HepG2 (cell line): ENCODE results near the gene C14orf119. TPM values are rescaled to one million over a fixed set of nuclear protein-coding genes. Genes with fewer than 3 reads are reported as not detected.

ENCODE experiments used
- ATAC-seq: fragments of 200-7000 bp; cut with Tn5 transposase; 3 replicates; pipeline ENCODE4 v1.9.1; 2020; ENCODE audit warnings: mild to moderate bottlenecking, moderate library complexity
- BruUV-seq: library from RNA; stranded (reverse); fragments of 400-500 nt; replicated peaks from 2 replicates; lab custom pipeline; 2021; lab: Mats Ljungman, UMichigan
- CTCF ChIA-PET: fragments of 300-600 bp; formaldehyde crosslinking; extraction: SDS; loops from one replicate; lab custom pipeline; 2021; ENCODE audit warnings: low total read pairs, inconsistent platforms, low intra/inter-chr PET ratio; lab: Yijun Ruan, JAX
- POLR2A ChIA-PET: fragments of 350-600 bp; sonication (Branson Sonifier 250); formaldehyde crosslinking; loops from one replicate; lab custom pipeline; 2020; ENCODE audit warnings: antibody characterized with exemption, inconsistent platforms; lab: Yijun Ruan, JAX
- DNase-seq: peaks from one replicate; pipeline ENCODE4 v3.0.0-alpha.2; 2015; ENCODE audit warnings: low spot score
- FAIRE-seq: peaks from 3 replicates; lab custom pipeline; 2011; peaks lifted over from hg19 to GRCh38; lab: Jason Lieb, UNC
- H2AFZ ChIP-seq: one replicate; pipeline ENCODE4 v1.6.1; 2011; ENCODE audit warnings: low read length, inconsistent platforms
- H3K27ac ChIP-seq: fragments of 300-600 bp; 3 replicates; pipeline ENCODE4 v1.8.0; 2011; ENCODE audit warnings: mixed run types, mild to moderate bottlenecking, mixed read lengths, low read length, inconsistent platforms; ENCODE audit not compliant: insufficient read depth; ENCODE audit errors: extremely low read length
- H3K27me3 ChIP-seq, 2 experiments: fragments of 200-600 bp in 1 of 2; 2 replicates in 1 of 2; 3 replicates in 1 of 2; pipeline versions ENCODE4 v1.6.0 to v1.8.0; 2011; ENCODE audit warnings: low read length in 2 of 2, mild to moderate bottlenecking in 2 of 2, moderate library complexity in 2 of 2, inconsistent platforms in 1 of 2; ENCODE audit not compliant: insufficient read depth in 2 of 2, control insufficient read depth in 1 of 2
- H3K36me3 ChIP-seq, 2 experiments: fragments of 200-600 bp in 1 of 2; replicated peaks in 1 of 2; 2 replicates in 1 of 2; 3 replicates in 1 of 2; pipeline versions ENCODE4 v1.5.1 to v1.8.0; 2011; ENCODE audit warnings: low read length in 2 of 2, inconsistent platforms in 1 of 2; ENCODE audit not compliant: insufficient read depth in 2 of 2, control insufficient read depth in 1 of 2
- H3K4me1 ChIP-seq: 2 replicates; pipeline ENCODE4 v1.5.1; 2012; ENCODE audit warnings: low read length, inconsistent platforms; ENCODE audit not compliant: insufficient read depth
- H3K4me2 ChIP-seq: 2 replicates; pipeline ENCODE4 v1.6.0; 2011; ENCODE audit warnings: low read depth, low read length, inconsistent platforms
- H3K4me3 ChIP-seq, 3 experiments: fragments of 200-600 bp in 1 of 3; sonication (generic), shearing (Covaris generic) in 1 of 3; replicated peaks in 1 of 3; 2 replicates each; pipeline ENCODE4 v1.5.1; 2011 to 2016; ENCODE audit warnings: low read length in 3 of 3, inconsistent platforms in 2 of 3, low read depth in 2 of 3, mild to moderate bottlenecking in 2 of 3, control low read depth in 1 of 3, mixed read lengths in 1 of 3; ENCODE audit not compliant: insufficient read depth in 1 of 3
- H3K79me2 ChIP-seq: one replicate; pipeline ENCODE4 v1.6.1; 2011; ENCODE audit warnings: low read length, inconsistent platforms; ENCODE audit not compliant: insufficient read depth
- H3K9ac ChIP-seq: 2 replicates; pipeline ENCODE4 v1.6.0; 2011; ENCODE audit warnings: mild to moderate bottlenecking, low read depth, low read length, inconsistent platforms; ENCODE audit not compliant: insufficient read depth
- H3K9me3 ChIP-seq: 2 replicates; pipeline ENCODE4 v1.5.1; 2012; ENCODE audit warnings: mild to moderate bottlenecking, low read length
- H4K20me1 ChIP-seq: 2 replicates; pipeline ENCODE4 v1.6.0; 2011; ENCODE audit warnings: inconsistent platforms, mild to moderate bottlenecking, low read length, moderate library complexity; ENCODE audit not compliant: insufficient read depth
- NFIB ChIP-seq: sonication (generic); formaldehyde crosslinking; IDR thresholded peaks from 2 replicates; pipeline ENCODE4 v1.9.0; 2021; ENCODE audit warnings: missing genetic modification reagents, mild to moderate bottlenecking, borderline replicate concordance
- NR1H2 ChIP-seq: sonication (generic); formaldehyde crosslinking; IDR thresholded peaks from 2 replicates; pipeline ENCODE4 v1.8.1; 2022; ENCODE audit warnings: low read depth, missing genetic modification reagents, borderline replicate concordance
- RBFOX2 ChIP-seq: fragments of 200-400 bp; formaldehyde crosslinking; IDR thresholded peaks from 2 replicates; pipeline ENCODE4 v1.6.1; 2017; ENCODE audit warnings: low read depth, mild to moderate bottlenecking, low read length
- SIX4 ChIP-seq: sonication (generic); formaldehyde crosslinking; IDR thresholded peaks from 2 replicates; pipeline ENCODE4 v1.4.0; 2020; ENCODE audit warnings: missing genetic modification reagents
- TARDBP ChIP-seq: sonication (generic); formaldehyde crosslinking; IDR thresholded peaks from 2 replicates; pipeline ENCODE4 v1.8.0; 2022; ENCODE audit warnings: mild to moderate bottlenecking, missing genetic modification reagents
- ZBTB38 ChIP-seq: sonication (generic); formaldehyde crosslinking; IDR thresholded peaks from 2 replicates; pipeline ENCODE4 v1.5.1; 2020; ENCODE audit warnings: mild to moderate bottlenecking, missing genetic modification reagents
- ZNF441 ChIP-seq: sonication (generic); formaldehyde crosslinking; IDR thresholded peaks from 2 replicates; pipeline ENCODE4 v1.7.0; 2021; ENCODE audit warnings: missing genetic modification reagents, borderline replicate concordance
- ZNF619 ChIP-seq: sonication (generic); formaldehyde crosslinking; IDR thresholded peaks from 2 replicates; pipeline ENCODE4 v1.4.0; 2020; ENCODE audit warnings: mild to moderate bottlenecking, missing genetic modification reagents
- ZSCAN20 ChIP-seq: sonication (generic); formaldehyde crosslinking; IDR thresholded peaks from 2 replicates; pipeline ENCODE4 v1.4.0; 2020; ENCODE audit warnings: missing genetic modification reagents, mild to moderate bottlenecking, borderline replicate concordance
- WGBS: methylation state at CpG from one replicate; pipeline ENCODE4 v1.1.6; 2017; ENCODE audit warnings: low lambda C conversion rate; 5-methylcytosine and 5-hydroxymethylcytosine counted together
- in situ Hi-C: cut with HindIII; loops from 2 replicates; pipeline ENCODE4 v1.10.0; 2017; ENCODE audit warnings: low pct_unique_long_range_greater_than_20kb; ENCODE audit not compliant: extremely low pct_ligation_motif_present
- intact Hi-C: fragments of 100-400 bp; cut with micrococcal nuclease; formaldehyde crosslinking; loops from one replicate; pipeline ENCODE4 v1.10.0; 2022; ENCODE audit not compliant: unreplicated experiment
- polyA plus RNA-seq, 8 experiments: library from polyadenylated mRNA; depleted of rRNA in 3 of 8; stranded (reverse) in 7 of 8; unstranded in 1 of 8; fragments of >200 nt; fragmentation: Illumina TruSeq in 4 of 8; extraction: Trizol in 4 of 8; gene quantifications; 2 replicates each; pipeline versions ENCODE4 v1.2.1 to v1.2.3, GENCODE V29; 2011 to 2016; ENCODE audit warnings: low read depth in 4 of 8, missing spikeins in 1 of 8, mixed read lengths in 1 of 8; ENCODE audit not compliant: insufficient read depth in 1 of 8
- total RNA-seq, 5 experiments: library from RNA; depleted of rRNA; stranded (reverse); fragments of >200 nt; fragmentation: Illumina TruSeq; extraction: Trizol; gene quantifications; 2 replicates each; pipeline ENCODE4 v1.2.3, GENCODE V29; 2016; ENCODE audit warnings: low read depth in 1 of 5
- TF ChIP-seq, protein P1 (sequence below): sonication (generic); formaldehyde crosslinking; IDR thresholded peaks from 2 replicates; pipeline ENCODE4 v1.5.1; 2020; ENCODE audit warnings: mild to moderate bottlenecking, missing genetic modification reagents, moderate library complexity
- TF ChIP-seq, protein P2 (sequence below): sonication (generic); formaldehyde crosslinking; IDR thresholded peaks from 2 replicates; pipeline ENCODE4 v1.4.0; 2020; ENCODE audit warnings: missing genetic modification reagents

The C14orf119 gene
- total and polyA plus RNA-seq, 2 of the 13 experiments (the other 11 are each of a cell fraction or from before 2014, with no cell fraction given), result 117 to 206 TPM

GRCh38 chr14:23115918-23116317, 20.6 kb downstream of the C14orf119 start:
- Histone ChIP-seq H3K27ac (no peak overlapping the region), H3K36me3 (no peaks in the 10 kb centered on the region), H3K4me2 (no peak overlapping the region), H4K20me1 (no peaks in the 10 kb centered on the region), H3K4me3 (no peak overlapping the region), H3K4me1 (peaks cover 47% of the 10 kb centered on the region), H3K79me2 (no peaks in the 10 kb centered on the region), H3K9me3 (no peaks in the 10 kb centered on the region), H3K27me3 (peaks cover 50 to 94% of the 10 kb centered on the region in 2 experiments), H2AFZ (no peak overlapping the region), H3K9ac (no peak overlapping the region)
- TF ChIP-seq ZSCAN20 (CRISPR knock-in tag) (no peak), NFIB (CRISPR knock-in tag) (0 out of 2 replicates have a peak, but pooled peaks have one; percentile 11)
- CTCF ChIA-PET, result interaction anchor here (9.6 kb wide), 1 partner anchor 69 kb away, joined by 493 read pairs; the partner anchor contains the start of gene SLC7A8
- 13% methylated on average over 5 of the region's 5 CpGs for WGBS
- in situ Hi-C loops (no loop called here), intact Hi-C loops (no loop called here)
- DNase-seq, result no peak
- POLR2A ChIA-PET, result interaction anchor here (0.7 to 0.9 kb wide), 2 partner anchors 21 to 54 kb away, joined by 3 read pairs; partner anchors contain the start of genes ACIN1 and C14orf119
- no peak for FAIRE-seq
- ATAC-seq, result no peak
- BruUV-seq, result no TSS peak

GRCh38 chr14:23117371-23118020, 22.2 kb downstream of the C14orf119 start:
- Histone ChIP-seq H4K20me1 (no peaks in the 10 kb centered on the region), H3K27ac (no peak overlapping the region), H3K4me1 (peaks cover 47% of the 10 kb centered on the region), H3K9me3 (no peaks in the 10 kb centered on the region), H3K9ac (no peak overlapping the region), H3K4me2 (no peak overlapping the region), H3K79me2 (no peaks in the 10 kb centered on the region), H2AFZ (no peak overlapping the region), H3K36me3 (no peaks in the 10 kb centered on the region), H3K27me3 (peaks cover 50 to 94% of the 10 kb centered on the region in 2 experiments), H3K4me3 (no peak overlapping the region)
- intact Hi-C loops, result no loop called here
- POLR2A ChIA-PET, result interaction anchor here (0.6 kb wide), 1 partner anchor 22 kb away, joined by 3 read pairs; the partner anchor contains the start of genes ACIN1 and C14orf119
- ATAC-seq (no peak), FAIRE-seq (no peak), DNase-seq (no peak)
- in situ Hi-C loops, result no loop called here
- CTCF ChIA-PET, result interaction anchor here (9.6 kb wide), 1 partner anchor 68 kb away, joined by 493 read pairs; the partner anchor contains the start of gene SLC7A8
- BruUV-seq, result no TSS peak
- 56% methylated on average over 32 of the region's 32 CpGs for WGBS
- no peak for TF ChIP-seq TARDBP (CRISPR knock-in tag)
- TF ChIP-seq, protein P1, sequence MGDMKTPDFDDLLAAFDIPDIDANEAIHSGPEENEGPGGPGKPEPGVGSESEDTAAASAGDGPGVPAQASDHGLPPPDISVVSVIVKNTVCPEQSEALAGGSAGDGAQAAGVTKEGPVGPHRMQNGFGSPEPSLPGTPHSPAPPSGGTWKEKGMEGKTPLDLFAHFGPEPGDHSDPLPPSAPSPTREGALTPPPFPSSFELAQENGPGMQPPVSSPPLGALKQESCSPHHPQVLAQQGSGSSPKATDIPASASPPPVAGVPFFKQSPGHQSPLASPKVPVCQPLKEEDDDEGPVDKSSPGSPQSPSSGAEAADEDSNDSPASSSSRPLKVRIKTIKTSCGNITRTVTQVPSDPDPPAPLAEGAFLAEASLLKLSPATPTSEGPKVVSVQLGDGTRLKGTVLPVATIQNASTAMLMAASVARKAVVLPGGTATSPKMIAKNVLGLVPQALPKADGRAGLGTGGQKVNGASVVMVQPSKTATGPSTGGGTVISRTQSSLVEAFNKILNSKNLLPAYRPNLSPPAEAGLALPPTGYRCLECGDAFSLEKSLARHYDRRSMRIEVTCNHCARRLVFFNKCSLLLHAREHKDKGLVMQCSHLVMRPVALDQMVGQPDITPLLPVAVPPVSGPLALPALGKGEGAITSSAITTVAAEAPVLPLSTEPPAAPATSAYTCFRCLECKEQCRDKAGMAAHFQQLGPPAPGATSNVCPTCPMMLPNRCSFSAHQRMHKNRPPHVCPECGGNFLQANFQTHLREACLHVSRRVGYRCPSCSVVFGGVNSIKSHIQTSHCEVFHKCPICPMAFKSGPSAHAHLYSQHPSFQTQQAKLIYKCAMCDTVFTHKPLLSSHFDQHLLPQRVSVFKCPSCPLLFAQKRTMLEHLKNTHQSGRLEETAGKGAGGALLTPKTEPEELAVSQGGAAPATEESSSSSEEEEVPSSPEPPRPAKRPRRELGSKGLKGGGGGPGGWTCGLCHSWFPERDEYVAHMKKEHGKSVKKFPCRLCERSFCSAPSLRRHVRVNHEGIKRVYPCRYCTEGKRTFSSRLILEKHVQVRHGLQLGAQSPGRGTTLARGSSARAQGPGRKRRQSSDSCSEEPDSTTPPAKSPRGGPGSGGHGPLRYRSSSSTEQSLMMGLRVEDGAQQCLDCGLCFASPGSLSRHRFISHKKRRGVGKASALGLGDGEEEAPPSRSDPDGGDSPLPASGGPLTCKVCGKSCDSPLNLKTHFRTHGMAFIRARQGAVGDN, result peak; percentile 48
- no peak for TF ChIP-seq RBFOX2
- no peak for TF ChIP-seq ZNF619 (CRISPR knock-in tag)
- TF ChIP-seq ZBTB38 (CRISPR knock-in tag), result no peak
- TF ChIP-seq SIX4 (CRISPR knock-in tag), result no peak
- TF ChIP-seq, protein P2, sequence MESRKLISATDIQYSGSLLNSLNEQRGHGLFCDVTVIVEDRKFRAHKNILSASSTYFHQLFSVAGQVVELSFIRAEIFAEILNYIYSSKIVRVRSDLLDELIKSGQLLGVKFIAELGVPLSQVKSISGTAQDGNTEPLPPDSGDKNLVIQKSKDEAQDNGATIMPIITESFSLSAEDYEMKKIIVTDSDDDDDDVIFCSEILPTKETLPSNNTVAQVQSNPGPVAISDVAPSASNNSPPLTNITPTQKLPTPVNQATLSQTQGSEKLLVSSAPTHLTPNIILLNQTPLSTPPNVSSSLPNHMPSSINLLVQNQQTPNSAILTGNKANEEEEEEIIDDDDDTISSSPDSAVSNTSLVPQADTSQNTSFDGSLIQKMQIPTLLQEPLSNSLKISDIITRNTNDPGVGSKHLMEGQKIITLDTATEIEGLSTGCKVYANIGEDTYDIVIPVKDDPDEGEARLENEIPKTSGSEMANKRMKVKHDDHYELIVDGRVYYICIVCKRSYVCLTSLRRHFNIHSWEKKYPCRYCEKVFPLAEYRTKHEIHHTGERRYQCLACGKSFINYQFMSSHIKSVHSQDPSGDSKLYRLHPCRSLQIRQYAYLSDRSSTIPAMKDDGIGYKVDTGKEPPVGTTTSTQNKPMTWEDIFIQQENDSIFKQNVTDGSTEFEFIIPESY (CRISPR knock-in tag), result peak; percentile 58; the same call in 1 of the 2 replicates
- TF ChIP-seq ZNF441 (CRISPR knock-in tag), result no peak
- no peak for TF ChIP-seq NR1H2 (CRISPR knock-in tag)
